Endothelial cell (in vitro differentiated cells): Measurements from ENCODE around the gene TTC16. TPM values are rescaled to one million over a fixed set of nuclear protein-coding genes. Genes with fewer than 3 reads are reported as not detected.
"Not testable (repeated sequence)": the region's sequence is repeated elsewhere in the genome, so short reads cannot be mapped to it uniquely, and the experiment has no call there.

Experiments
- DNase-seq: peaks from one replicate; pipeline ENCODE4 v3.0.0; 2021; ENCODE audit warnings: low spot score
- H3K27ac Mint-ChIP-seq: one replicate; pipeline ENCODE4 v1.8.0; 2021; ENCODE audit warnings: mixed read lengths, inconsistent platforms; ENCODE audit not compliant: unreplicated experiment
- H3K27me3 Mint-ChIP-seq: one replicate; pipeline ENCODE4 v1.8.0; 2021; ENCODE audit warnings: mild to moderate bottlenecking, moderate library complexity, mixed read lengths, inconsistent platforms; ENCODE audit not compliant: unreplicated experiment
- H3K36me3 Mint-ChIP-seq: one replicate; pipeline ENCODE4 v1.8.0; 2021; ENCODE audit warnings: mild to moderate bottlenecking, low read depth, mixed read lengths, inconsistent platforms; ENCODE audit not compliant: unreplicated experiment
- H3K4me1 Mint-ChIP-seq: one replicate; pipeline ENCODE4 v1.8.0; 2021; ENCODE audit warnings: mild to moderate bottlenecking, mixed read lengths, inconsistent platforms; ENCODE audit not compliant: unreplicated experiment
- H3K4me3 Mint-ChIP-seq: one replicate; pipeline ENCODE4 v1.8.0; 2021; ENCODE audit warnings: mild to moderate bottlenecking, mixed read lengths, inconsistent platforms; ENCODE audit not compliant: unreplicated experiment
- H3K9me3 Mint-ChIP-seq: one replicate; pipeline ENCODE4 v1.8.0; 2021; ENCODE audit warnings: mixed read lengths, inconsistent platforms; ENCODE audit not compliant: unreplicated experiment
- total RNA-seq: library from RNA; stranded (reverse); fragmentation: NEBNext Ultra II Directional; extraction: Animal tissue kit (Norgen Biotek cat#: 25700); gene quantifications from one replicate; pipeline ENCODE4 v1.2.1, GENCODE V29; 2021; ENCODE audit not compliant: unreplicated experiment
- TF ChIP-seq, protein P1 (sequence below): fragments of 200-600 bp; sonication (generic); IDR thresholded peaks from one replicate; pipeline ENCODE4 v1.5.0; 2021; ENCODE audit warnings: antibody characterized with exemption; ENCODE audit not compliant: unreplicated experiment

Gene TTC16
- total RNA-seq, 1 donor from 2014 or later: 0.08 TPM

DNA sequence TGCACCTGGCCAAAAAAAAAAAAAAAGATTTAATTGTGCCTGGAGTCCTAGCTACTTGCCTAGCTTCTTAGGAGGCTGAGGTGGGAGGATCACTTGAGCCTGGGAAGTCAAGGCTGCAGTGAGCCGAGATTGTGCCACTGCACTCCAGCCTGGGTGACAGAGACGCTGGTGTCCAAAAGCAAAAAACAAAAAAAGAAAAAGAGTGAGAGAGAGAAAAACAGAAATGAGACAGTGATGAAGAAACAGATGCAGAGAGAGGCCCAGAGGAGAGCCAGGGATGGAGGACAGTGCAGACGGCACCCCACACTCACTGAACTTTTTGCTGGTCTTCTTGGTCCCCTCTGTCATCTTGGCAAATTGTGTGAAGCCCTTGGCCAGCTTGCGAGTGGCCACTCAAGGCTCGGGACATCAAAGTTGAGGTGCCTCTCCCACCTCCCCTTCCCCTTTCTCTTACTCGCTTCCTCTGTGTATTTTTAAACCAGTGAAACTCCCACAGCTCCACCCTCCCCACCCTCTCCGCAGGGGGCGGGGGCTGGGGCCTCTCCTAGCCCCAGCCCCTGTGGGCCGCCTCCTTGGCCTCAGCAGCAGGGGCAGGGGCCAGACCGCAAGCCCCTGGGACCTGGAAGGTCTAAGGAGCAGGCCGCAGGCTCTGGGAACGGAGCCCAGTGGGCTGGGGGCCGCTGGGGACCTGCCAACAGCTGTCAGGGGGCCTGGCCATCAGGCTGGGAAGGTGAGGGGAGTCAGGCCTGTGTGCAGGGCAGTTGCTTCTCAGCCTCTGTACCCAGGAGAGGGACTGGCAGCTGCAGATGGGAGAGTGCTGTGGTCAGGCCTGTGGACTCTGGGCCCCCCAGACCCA is 62.6 kb downstream of the TTC16 start, which contains the start of gene SH2D3C:
SH2D3C (minus strand) TSS at position 387 of the 856 bp plus-strand sequence; CDS start at position 348, 39 bp downstream.
- no peak for DNase-seq
- no peak within 1 kb of the TSS for H3K4me3 Mint-ChIP-seq
- H3K36me3 Mint-ChIP-seq: no peaks in the 10 kb centered on the region
- H3K27me3 Mint-ChIP-seq: no peaks in the 10 kb centered on the region
- no peak within 1 kb of the TSS for H3K27ac Mint-ChIP-seq
- peaks cover 7% of the 10 kb centered on the region for H3K4me1 Mint-ChIP-seq
- TF ChIP-seq, protein P1, sequence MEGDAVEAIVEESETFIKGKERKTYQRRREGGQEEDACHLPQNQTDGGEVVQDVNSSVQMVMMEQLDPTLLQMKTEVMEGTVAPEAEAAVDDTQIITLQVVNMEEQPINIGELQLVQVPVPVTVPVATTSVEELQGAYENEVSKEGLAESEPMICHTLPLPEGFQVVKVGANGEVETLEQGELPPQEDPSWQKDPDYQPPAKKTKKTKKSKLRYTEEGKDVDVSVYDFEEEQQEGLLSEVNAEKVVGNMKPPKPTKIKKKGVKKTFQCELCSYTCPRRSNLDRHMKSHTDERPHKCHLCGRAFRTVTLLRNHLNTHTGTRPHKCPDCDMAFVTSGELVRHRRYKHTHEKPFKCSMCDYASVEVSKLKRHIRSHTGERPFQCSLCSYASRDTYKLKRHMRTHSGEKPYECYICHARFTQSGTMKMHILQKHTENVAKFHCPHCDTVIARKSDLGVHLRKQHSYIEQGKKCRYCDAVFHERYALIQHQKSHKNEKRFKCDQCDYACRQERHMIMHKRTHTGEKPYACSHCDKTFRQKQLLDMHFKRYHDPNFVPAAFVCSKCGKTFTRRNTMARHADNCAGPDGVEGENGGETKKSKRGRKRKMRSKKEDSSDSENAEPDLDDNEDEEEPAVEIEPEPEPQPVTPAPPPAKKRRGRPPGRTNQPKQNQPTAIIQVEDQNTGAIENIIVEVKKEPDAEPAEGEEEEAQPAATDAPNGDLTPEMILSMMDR: no peak
- no peaks in the 10 kb centered on the region for H3K9me3 Mint-ChIP-seq

DNA sequence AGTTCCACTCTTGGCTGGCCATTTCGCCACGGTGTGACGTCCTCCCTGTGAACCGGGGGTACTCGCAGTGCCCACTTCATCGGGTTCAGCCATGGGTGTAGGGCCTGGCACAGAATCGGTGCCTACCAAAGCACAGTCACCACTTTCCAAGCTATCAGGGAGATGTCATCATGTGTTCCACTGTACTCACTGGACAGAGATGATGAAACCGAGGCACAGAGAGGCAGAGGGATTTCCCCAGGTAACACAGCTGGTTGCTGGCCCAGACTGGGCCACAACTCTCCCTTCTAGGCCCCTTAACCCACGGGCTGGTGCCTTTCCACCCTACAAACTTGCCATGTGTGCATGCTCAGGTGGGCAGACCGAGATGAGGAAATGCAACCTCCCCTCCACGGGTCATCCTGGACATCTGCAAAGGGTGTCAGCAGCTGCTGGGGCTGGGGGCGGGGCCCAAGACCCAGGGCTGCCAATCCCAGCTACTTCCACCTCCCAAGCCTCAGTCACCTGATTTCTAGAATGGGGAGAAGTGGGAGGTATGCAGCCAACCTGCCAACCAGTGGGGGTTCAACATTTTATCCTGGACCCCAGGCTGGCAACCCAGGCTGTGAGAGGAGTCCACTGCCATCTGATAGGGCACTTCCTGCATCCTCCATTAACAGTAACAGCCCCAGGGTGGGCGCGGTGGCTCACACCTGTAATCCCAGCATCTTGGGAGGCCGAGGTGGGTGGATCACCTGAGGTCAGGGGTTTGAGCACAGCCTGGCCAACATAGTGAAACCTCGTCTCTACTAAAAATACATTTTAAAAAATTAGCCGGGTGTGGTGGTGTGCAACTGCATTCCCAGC is 63.5 kb downstream of the TTC16 start:
- TF ChIP-seq, protein P1: no peak

DNA sequence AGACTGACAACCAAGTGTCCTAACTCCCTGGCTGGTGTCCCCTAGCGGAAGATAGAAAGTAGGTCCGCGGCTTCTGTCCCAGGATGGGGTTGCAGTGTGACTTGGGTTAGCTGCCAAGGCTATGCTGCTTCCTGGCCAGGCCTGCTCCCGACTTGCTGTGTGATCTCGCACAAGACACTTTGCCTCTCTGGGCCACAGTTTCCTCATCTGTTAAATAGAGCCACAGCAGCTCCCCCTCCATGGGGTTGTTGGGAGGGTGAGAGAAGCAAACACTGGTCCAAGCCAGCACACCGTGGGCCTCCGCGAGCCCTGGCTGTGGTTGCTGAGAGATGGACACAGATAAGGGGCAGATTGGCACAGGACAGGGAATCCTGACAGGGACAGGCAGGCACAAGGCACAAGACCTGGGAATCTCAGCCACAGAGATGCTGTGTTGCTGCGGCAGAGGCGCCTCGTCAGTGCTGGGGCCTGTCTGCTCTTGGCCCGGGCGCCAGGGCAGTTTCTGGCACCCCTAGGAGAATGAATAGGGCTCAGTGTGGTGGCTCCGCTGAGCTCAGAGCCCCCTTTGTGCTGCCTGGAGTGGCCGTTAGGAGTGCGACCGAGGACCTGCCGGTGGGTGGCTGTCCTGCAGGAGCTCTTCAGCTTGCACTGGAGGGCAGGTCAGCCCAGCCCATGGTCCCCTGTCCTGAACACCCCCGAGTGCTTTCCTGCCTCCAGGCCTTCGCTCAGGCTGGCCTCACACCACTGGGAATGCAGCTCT is 64.4 kb downstream of the TTC16 start:
- no peak overlapping the region for H3K4me3 Mint-ChIP-seq
- H3K4me1 Mint-ChIP-seq: peaks cover 14% of the 10 kb centered on the region
- H3K36me3 Mint-ChIP-seq: no peaks in the 10 kb centered on the region
- no peak for DNase-seq
- peaks cover 3% of the 10 kb centered on the region for H3K27me3 Mint-ChIP-seq
- TF ChIP-seq, protein P1: no peak
- H3K9me3 Mint-ChIP-seq: no peaks in the 10 kb centered on the region
- H3K27ac Mint-ChIP-seq: no peak overlapping the region

More for the DNA sequence above, 63.5 kb downstream of the TTC16 start:
- Mint-ChIP-seq H3K27me3 (no peaks in the 10 kb centered on the region), H3K36me3 (no peaks in the 10 kb centered on the region), H3K4me3 (no peak overlapping the region), H3K9me3 (no peaks in the 10 kb centered on the region), H3K4me1 (peaks cover 11% of the 10 kb centered on the region), H3K27ac (no peak overlapping the region)
- no peak for DNase-seq

DNA sequence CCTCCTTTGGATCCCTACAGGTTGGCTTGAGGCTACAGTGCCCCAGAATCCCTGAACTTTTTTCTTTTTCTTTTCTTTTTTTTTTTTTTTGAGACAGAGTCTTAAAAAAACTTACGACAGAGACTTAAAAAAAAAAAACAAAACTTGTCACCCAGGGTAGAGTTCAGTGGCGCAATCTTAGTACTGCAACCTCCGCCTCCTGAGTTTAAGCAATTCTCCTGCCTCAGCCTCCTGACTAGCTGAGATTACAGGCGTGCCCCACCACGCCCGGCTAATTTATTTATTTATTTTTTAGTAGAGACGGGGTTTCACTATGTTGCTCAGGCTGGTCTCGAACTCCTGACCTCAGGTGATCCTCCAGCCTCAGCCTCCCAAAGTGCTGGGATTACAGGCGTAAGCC is 65.0 kb downstream of the TTC16 start:
- not testable (repeated sequence) for H3K27ac Mint-ChIP-seq, H3K27me3 Mint-ChIP-seq, H3K36me3 Mint-ChIP-seq, DNase-seq, H3K9me3 Mint-ChIP-seq, H3K4me3 Mint-ChIP-seq
- peaks cover 14% of the 10 kb centered on the region for H3K4me1 Mint-ChIP-seq

Other genes with a start within 250 kb of the TTC16 start
- gene STXBP1, start 103.8 kb upstream of the TTC16 start, total RNA-seq: 113 TPM
- 0.85 TPM for gene CFAP157, start 9.1 kb upstream of the TTC16 start, total RNA-seq
- 15.3 TPM for gene PTRH1, start 416 bp upstream of the TTC16 start, total RNA-seq
- gene TOR2A, start 19.2 kb downstream of the TTC16 start, total RNA-seq: 29.1 TPM
- 137 TPM for gene SH2D3C, start 62.6 kb downstream of the TTC16 start, total RNA-seq
- gene CDK9, start 70.0 kb downstream of the TTC16 start, total RNA-seq: 188 TPM
- gene FPGS, start 86.8 kb downstream of the TTC16 start, total RNA-seq: 51.3 TPM
- gene ENG, start 138.6 kb downstream of the TTC16 start, total RNA-seq: 113 TPM
- 63.3 TPM for gene AK1, start 161.6 kb downstream of the TTC16 start, total RNA-seq
- 80.0 TPM for gene ST6GALNAC6, start 183.5 kb downstream of the TTC16 start, total RNA-seq
- 25.0 TPM for gene ST6GALNAC4, start 201.0 kb downstream of the TTC16 start, total RNA-seq
- gene PIP5KL1, start 214.7 kb downstream of the TTC16 start, total RNA-seq: 2.4 TPM
- 31.5 TPM for gene DPM2, start 221.8 kb downstream of the TTC16 start, total RNA-seq